Measurements from ENCODE around the gene CD4. TPM values are rescaled to one million over a fixed set of nuclear protein-coding genes. Genes with fewer than 3 reads are reported as not detected.
"Not testable (repeated sequence)": the region's sequence is repeated elsewhere in the genome, so short reads cannot be mapped to it uniquely, and the experiment has no call there.

The CD4 gene
- 10 to 100 TPM in 1 of 2 donors, 1 to 10 TPM in 1; 4.3 to 18.1 TPM for total RNA-seq
- long read RNA-seq, partial matches to known transcripts = 1 of 3 reads
- long read RNA-seq, other reads (novel, unspliced or antisense) = 0 of 3 reads

DNA sequence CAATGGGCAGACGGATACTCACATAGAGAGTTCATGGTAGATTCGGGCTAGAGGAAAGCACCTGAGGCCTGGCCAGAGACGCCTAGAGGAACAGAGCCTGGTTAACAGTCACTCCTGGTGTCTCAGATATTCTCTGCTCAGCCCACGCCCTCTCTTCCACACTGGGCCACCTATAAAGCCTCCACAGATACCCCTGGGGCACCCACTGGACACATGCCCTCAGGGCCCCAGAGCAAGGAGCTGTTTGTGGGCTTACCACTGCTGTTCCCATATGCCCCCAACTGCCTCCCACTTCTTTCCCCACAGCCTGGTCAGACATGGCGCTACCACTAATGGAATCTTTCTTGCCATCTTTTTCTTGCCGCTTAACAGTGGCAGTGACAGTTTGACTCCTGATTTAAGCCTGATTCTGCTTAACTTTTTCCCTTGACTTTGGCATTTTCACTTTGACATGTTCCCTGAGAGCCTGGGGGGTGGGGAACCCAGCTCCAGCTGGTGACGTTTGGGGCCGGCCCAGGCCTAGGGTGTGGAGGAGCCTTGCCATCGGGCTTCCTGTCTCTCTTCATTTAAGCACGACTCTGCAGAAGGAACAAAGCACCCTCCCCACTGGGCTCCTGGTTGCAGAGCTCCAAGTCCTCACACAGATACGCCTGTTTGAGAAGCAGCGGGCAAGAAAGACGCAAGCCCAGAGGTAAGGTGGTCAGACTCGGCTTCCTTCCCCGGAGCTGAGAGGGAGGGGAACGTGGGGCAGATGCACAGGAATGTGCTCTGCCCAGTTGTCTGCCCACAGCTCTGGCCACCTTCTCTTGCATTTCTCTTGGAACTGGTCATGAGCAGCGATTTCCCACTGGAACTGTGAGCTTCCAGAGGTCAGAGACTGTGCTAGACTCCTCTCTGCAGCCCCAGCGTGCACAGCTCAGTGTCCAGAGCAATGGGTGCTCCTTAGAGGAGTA is at the start of gene CD4:
TSS of gene CD4 (plus strand) at position 557 of the 953 bp plus-strand sequence. CDS start 10,611 bp downstream, outside the sequence.
- DNase-seq (peak; percentile 64 to 69), ATAC-seq (peak; percentile 34)
- intact Hi-C loops (cut with DNase I, micrococcal nuclease) = no loop called here

DNA sequence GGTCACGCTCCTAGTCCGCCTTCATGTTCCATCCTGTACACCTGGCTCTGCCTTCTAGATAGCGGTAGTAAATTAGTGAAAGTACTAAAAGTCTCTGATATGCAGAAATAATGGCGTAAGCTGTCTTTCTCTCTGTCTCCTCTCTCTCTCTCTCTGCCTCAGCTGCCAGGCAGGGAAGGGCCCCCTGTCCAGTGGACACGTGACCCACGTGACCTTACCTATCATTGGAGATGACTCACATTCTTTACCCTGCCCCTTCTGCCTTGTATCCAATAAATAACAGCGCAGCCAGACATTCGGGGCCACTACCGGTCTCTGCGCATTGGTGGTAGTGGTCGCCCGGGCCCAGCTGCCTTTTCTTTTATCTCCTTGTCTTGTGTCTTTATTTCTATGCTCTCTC is 47.2 kb upstream of the CD4 start:
- intact Hi-C loops (cut with DNase I, micrococcal nuclease); DNase-seq; ATAC-seq: not testable (repeated sequence)

DNA sequence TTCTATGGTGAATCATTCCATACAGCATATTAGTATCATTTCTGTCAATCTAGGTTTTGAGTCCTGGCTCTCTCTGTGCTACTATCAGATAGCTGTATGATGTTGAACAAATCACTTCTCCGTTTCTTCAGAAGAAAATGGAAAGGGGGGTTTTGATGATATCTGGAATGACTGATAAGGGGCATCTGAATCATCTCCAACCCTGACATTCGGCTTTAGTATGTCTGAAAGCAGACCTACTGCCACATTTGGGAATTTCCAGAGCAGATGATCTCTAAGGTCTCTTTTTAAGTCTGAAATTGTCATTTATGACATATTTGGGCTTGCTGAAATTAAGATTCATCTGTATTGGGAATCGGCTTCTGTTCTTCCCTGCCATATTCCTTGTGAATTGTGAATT is 46.5 kb upstream of the CD4 start:
- intact Hi-C loops (cut with DNase I, micrococcal nuclease) = no loop called here
- ATAC-seq (no peak), DNase-seq (no peak)

DNA sequence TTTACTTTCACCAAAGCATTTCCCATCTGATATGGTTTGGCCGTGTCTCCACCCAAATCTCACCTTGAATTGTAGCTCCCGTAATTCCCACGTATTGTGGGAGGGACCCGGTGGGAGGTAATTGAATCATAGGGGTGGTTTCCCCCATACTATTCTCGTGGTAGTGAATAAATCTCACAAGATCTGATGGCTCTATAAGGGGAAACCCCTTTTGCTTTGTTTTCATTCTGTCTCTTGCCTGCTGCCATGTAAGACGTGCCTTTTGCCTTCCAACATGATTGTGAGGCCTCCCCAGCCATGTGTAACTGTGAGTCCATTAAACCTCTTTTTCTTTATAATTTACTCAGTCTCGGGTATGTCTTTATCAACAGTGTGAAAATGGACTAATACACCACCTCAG is 46.0 kb upstream of the CD4 start:
- ATAC-seq; DNase-seq; intact Hi-C loops (cut with DNase I, micrococcal nuclease): not testable (repeated sequence)

DNA sequence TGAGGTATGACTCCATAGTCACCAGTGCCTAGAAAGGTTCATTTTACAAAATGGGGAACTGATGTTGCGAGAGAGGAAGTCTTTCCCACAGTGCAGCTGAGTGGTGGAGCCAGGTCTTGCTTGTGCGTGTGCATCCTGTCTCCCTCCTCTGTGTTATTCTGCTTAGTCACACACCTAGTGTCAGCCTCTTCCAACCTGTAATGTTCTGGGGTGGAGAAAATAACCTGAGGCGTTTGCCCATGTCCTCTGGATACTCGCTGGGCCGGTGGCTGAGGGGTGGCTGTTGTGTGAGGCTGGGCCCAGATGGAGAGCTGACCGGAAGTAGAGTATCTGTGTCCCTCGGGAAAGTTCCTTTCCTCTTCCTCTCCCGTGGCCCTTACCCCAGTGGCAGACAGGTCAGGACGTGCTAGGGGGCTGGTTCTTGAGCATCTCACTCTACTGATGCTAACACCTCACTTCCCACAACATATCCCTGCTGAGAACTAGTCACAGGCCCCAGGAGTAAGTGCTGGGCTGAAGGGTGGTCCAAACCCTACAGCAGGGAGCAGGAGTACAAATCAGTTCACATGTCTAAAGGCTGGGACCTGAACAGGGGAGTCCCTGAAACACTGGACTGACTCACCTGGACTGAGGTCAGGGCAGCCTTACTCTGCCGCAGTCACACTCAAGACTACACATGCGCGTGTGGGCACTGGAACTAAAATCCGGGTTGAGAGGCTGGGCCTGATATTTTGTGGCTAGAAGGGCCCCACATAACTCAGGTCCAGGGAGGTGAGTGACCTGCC is 43.4 kb upstream of the CD4 start:
- intact Hi-C loops (cut with DNase I, micrococcal nuclease) = loop anchor here in 1 of 2 donors (5.0 kb wide), 1 partner anchor 36 kb away; no protein-coding TSS in a partner anchor
- DNase-seq = no peak
- peak; percentile 25 for ATAC-seq

DNA sequence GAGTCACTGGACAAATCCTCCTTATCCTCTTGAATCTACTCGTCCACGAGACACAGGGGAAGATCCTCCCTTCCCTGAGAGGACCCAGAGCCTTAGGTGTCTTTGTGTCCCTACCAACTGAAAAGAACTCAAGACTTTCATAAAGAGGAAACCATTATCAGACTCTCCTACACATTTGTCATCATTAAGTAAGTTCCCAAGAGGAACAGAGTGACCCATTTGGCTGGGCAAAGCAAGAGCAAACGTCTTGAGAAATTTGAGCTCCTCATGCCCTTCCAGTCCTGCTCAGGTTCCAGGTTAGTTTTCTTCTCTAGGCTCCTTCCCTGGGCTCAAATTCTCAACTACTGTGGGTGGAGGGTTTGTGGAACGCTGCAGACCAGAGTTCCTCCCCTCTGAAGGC is 42.1 kb upstream of the CD4 start:
- no peak for DNase-seq
- intact Hi-C loops (cut with DNase I, micrococcal nuclease) = loop anchor here in 1 of 2 donors (5.0 kb wide), 1 partner anchor 35 kb away; no protein-coding TSS in a partner anchor
- no peak for ATAC-seq

DNA sequence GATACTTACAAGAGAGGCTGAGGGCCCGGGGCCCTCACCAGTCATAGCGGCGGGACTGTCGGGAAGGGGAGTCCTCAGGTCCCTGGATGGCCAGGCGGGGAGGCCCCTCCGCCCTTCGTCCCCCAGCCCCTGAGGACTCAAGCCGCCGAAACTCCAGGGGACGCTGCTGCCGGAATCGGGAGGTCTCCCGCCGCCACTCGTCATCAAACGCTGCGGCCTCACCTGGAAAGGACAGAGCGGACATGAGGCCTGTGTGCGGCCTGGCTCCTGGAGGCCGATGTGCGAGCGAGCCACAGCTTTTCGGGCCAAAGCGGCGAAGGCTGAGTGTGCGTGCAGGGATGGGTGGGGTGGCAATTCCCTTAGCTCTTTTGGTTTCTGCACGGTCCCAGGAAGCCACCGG is 40.6 kb upstream of the CD4 start:
- DNase-seq = no peak
- intact Hi-C loops (cut with DNase I, micrococcal nuclease) = loop anchor here in 1 of 2 donors (5.0 kb wide), 1 partner anchor 34 kb away; no protein-coding TSS in a partner anchor
- ATAC-seq = no peak

DNA sequence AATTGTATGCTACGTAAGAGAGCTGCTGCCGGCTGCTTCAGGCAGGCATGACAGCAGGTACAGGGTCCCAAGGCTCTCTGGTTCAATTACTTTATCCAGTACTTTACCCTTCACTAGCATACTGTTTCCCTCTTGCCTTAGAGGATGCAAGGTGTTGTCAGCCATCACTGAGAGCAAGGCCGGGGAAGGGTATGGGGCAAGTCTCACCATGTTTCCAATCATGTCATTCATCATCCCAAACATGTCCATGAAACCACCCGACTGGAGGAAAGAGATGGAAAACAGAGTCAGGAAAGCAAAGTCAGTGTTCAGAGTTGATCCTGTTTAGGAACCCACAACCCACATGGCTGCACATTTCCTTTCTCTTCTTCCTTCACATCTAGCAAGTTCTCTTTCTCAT is 38.8 kb upstream of the CD4 start:
- no peak for ATAC-seq
- intact Hi-C loops (cut with DNase I, micrococcal nuclease) = loop anchor here in 1 of 2 donors (10.0 kb wide), 1 partner anchor 74 kb away; the partner anchor contains the start of genes GPR162 and P3H3
- no peak for DNase-seq

DNA sequence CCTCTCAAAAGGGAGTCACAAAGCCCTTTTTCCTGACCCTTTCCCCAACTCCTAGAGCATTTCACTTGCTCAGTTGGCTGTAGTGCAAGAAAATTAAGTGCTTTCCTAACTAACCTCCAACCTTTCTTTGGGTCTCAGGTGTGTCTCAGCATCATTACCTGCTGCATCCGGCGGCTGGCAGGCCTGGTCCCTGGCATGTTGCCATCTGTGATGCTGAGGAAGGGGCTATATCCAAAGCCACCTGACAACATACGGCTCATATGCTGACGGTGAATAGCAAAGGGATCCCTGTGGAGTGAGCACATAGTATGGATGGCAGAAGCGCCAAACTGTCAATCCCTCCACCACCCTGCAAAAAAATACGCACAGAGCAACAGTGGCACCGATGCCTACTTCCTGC is 37.6 kb upstream of the CD4 start:
- DNase-seq (no peak), ATAC-seq (no peak)
- intact Hi-C loops (cut with DNase I, micrococcal nuclease) = loop anchor here in 1 of 2 donors (10.0 kb wide), 1 partner anchor 73 kb away; the partner anchor contains the start of genes GPR162 and P3H3

DNA sequence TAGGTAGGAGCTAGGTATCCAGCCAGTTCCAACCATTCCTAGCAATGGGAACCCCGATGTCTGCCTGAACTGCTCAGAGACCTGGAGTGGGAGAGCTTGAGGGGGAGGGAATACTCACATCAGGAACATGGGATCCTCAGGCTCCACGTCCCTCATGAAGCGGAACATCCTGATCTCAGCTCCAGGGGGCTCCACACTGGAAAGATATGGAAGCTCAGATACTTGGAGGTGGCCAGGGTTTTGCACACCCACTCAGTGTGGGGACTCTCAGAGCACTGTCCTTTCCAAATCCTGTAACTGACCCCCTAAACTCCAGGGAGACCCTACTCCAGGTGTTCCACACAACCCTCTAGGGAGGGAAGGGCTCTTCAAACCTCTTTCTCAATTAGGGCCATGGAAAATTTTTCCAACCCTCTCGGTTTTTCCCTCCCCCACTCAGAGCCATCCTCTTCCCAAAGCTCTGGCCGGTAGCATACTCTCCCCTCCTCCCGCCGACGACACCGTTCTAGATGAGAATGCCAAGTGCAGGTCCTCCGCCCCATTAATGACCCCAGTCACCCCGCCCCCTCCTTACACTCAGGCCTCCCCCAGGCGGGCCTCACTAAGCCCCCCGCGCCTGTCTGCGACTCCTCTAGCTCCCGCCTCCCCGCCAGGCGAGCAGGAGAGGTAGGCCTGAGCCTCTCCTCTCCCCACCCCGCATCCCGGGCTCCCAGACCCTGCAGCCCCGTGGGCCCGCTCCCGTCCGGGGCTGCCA is 37.0 kb upstream of the CD4 start:
- peak; percentile 22 for ATAC-seq
- intact Hi-C loops (cut with DNase I, micrococcal nuclease) = loop anchor here in 1 of 2 donors (10.0 kb wide), 1 partner anchor 72 kb away; the partner anchor contains the start of genes GPR162 and P3H3
- peak; percentile 68 to 70 for DNase-seq

DNA sequence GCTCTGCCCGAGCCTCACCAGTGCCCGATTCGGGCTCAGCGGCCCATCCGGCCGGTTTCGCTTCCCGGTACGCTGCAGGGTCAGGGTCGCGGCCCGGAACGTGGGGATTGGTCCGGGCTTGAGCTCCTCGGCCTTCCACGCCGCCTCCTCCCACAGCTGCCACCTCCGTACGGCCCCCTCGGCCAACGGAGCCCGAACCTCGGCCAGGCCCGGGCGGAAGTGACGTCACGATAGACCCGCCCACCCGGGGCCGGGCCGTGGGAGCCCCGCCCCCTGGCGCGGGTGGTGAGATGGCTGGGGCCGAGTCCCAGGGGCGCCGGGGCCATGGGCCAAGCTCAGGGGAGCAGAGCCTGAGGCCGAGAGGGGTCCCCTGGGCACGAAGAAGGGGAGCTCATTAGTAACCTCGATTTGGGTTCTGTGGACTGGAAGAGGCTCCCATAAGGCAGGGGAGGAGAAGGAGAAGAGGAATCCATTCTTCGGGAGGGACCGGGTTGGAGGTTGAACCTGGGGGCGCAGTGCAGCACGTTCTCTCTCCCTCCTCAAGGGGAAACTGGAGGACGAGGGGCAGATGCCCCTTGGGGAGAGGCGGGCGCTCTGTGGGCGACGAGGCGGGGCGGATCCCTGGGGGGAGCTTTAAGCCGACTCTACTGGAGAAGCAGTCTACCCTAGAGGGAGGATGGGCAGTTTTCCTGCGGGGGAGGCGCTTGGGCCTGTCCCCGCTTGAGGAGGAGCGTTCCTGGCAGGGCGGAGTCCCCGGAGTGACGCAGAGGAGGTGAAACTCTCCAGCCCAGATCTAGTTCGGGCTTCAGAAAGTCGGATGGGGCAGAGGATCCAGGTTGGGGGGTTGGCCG is 36.2 kb upstream of the CD4 start, which contains the start of gene MLF2:
TSS of gene MLF2 (minus strand) at position 221 of the 851 bp plus-strand sequence. CDS start 807 bp downstream, outside the sequence.
- DNase-seq = peak; percentile 98 to 99
- peak; percentile 91 for ATAC-seq
- intact Hi-C loops (cut with DNase I, micrococcal nuclease) = loop anchor here in 1 of 2 donors (10.0 kb wide), 1 partner anchor 72 kb away; the partner anchor contains the start of genes GPR162 and P3H3

DNA sequence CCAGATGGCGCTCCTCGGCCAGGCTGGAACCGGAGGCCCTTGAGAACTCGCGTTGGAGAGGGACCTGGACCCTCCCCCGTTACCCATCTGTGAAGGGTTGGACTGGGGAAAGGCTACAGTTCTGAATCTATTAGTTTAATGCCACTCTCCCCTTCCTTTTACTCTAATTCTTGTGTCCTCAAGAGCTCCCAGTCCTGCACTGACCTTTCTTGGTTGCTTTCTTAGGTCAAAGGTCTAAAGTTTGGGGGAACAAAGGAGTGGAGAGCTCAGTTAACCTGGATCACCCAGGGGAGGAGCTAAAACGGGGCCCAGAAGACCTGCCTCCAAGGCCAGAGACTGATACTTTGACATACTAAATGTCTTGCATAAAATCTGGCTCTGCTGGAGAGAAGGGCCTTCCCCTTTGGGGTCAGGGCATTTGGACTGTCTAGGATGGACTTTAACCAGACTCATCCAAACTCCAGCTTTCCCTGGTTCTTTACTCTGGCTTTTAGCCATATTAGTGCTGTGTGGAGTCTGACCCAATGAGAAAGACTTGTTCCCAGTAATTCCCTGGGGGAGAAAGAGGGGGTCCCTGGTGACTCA is 35.5 kb upstream of the CD4 start:
- no peak for DNase-seq
- intact Hi-C loops (cut with DNase I, micrococcal nuclease) = loop anchor here in 1 of 2 donors (10.0 kb wide), 1 partner anchor 71 kb away; the partner anchor contains the start of genes GPR162 and P3H3
- ATAC-seq = peak; percentile 0

DNA sequence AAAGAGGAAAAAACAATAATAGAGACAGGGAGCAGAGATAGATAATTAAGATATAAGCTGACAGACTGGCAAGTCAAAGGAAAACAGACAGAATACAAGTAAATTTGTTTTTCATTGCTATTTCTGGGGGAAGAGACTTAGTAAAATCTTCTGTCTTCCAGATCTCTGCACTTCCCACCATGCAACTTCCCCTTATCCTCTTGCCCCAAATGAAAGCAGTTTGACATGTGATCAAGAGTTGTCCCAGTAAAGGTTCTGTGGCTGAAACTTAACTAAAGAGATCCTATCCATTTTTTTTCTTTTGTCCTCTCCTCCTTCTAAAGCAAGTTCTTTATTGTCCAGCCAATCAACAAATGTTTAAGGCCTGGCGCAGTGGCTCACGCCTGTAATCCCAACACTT is 34.9 kb upstream of the CD4 start:
- DNase-seq = no peak
- ATAC-seq = no peak
- intact Hi-C loops (cut with DNase I, micrococcal nuclease) = loop anchor here in 1 of 2 donors (10.0 kb wide), 1 partner anchor 70 kb away; the partner anchor contains the start of genes GPR162 and P3H3

DNA sequence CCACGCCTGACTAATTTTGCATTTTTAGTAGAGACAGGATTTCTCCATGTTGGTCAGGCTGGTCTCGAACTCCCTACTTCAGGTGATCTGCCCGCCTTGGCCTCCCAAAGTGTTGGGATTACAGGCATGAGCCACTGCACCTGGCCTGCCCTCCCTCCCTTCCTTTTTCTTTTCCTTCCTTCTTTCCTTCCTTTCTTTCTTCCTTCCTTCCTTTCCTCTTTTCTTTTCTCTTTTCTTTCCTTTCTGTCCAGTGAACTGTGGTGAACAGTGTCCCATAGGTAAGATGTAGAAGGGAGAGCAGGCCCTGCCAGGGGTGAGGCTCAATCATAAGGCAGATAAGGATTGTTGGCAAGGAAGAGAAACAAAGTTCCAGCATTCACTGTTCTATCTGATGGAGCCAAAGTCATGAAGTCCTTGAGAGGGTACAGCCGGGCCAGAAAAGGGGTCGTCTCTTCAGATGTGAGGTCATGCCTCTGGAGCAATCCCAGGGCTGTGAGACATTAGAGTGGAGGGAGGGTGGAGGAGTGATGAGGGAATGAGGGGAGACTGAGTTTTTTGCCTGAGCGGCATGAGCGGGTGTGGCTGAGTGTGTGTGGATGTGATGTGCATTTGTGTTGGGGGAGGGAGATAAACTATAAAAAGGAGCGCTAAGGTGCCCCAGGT is 32.2 kb upstream of the CD4 start:
- intact Hi-C loops (cut with DNase I, micrococcal nuclease) = loop anchor here in 1 of 2 donors (10.0 kb wide), 1 partner anchor 68 kb away; the partner anchor contains the start of genes GPR162 and P3H3
- ATAC-seq = no peak
- DNase-seq = no peak

DNA sequence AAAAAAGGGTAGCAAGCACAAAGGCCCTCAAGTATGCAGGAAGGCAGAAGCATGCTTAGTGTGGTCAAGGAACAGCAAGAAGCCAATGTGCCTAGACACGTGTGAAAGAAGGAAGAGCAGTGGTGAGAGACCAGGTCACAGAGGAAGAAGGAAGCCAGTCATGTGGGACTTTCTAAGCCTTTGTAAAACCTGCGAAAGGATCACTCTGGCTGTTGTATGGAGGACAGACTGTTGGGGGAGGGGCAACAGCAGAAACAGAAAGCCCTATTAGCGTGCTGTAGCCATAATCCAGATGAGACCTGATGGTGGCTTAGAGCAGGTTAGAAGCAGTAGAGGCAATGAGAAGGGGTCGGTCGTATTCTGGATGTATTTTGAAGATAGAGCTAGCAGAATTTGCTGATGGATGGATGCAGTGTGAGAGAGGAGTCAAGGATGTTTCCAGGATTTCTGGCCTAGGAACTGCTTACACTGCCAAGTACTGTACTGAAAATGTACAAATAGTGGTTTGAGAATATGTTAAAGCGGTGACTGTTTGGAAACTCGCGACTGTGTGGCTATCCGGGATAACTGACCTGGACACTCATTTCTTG is 30.7 kb upstream of the CD4 start:
- DNase-seq (no peak), ATAC-seq (no peak)
- intact Hi-C loops (cut with DNase I, micrococcal nuclease) = loop anchor here in 1 of 2 donors (10.0 kb wide), 1 partner anchor 66 kb away; the partner anchor contains the start of genes GPR162 and P3H3
